GM23338 (cell line): ENCODE results near the gene WDR45B. TPM values are rescaled to one million over a fixed set of nuclear protein-coding genes. Genes with fewer than 3 reads are reported as not detected.

Experiments
- ATAC-seq: fragments of 200-7000 bp; cut with Tn5 transposase; 3 replicates; pipeline ENCODE4 v1.9.1; 2020
- DNase-seq: peaks from one replicate; pipeline ENCODE4 v3.0.0-alpha.2; 2015; ENCODE audit warnings: low spot score
- H2AFZ ChIP-seq: fragments of 200-600 bp; sonication (generic); 2 replicates; pipeline ENCODE4 v1.8.0; 2016; ENCODE audit warnings: antibody characterized with exemption, mild to moderate bottlenecking, moderate library complexity
- H3F3A ChIP-seq: fragments of 200-600 bp; sonication (generic); replicated peaks from 2 replicates; pipeline ENCODE4 v1.8.0; 2017; ENCODE audit warnings: antibody characterized with exemption, mixed run types, low read depth
- H3K27ac ChIP-seq: fragments of 200-600 bp; sonication (generic); 2 replicates; pipeline ENCODE4 v1.6.1; 2016; ENCODE audit warnings: low read depth
- H3K27me3 ChIP-seq: fragments of 200-600 bp; sonication (generic); 2 replicates; pipeline ENCODE4 v1.8.0; 2016; ENCODE audit warnings: mild to moderate bottlenecking, mixed run types, moderate library complexity; ENCODE audit not compliant: insufficient read depth
- H3K36me3 ChIP-seq: fragments of 200-600 bp; sonication (generic); 2 replicates; pipeline ENCODE4 v1.8.0; 2016; ENCODE audit warnings: mild to moderate bottlenecking; ENCODE audit not compliant: insufficient read depth
- H3K4me1 ChIP-seq: fragments of 200-600 bp; sonication (generic); 2 replicates; pipeline ENCODE4 v1.8.0; 2016; ENCODE audit warnings: mild to moderate bottlenecking, moderate library complexity; ENCODE audit not compliant: insufficient read depth
- H3K4me2 ChIP-seq: fragments of 200-600 bp; sonication (generic); 2 replicates; pipeline ENCODE4 v1.7.1; 2017; ENCODE audit warnings: mixed run types
- H3K4me3 ChIP-seq: fragments of 200-600 bp; sonication (generic); 2 replicates; pipeline ENCODE4 v1.6.1; 2016; ENCODE audit warnings: mixed run types
- H3K79me2 ChIP-seq: fragments of 200-600 bp; sonication (generic); replicated peaks from 2 replicates; pipeline ENCODE4 v1.8.0; 2017; ENCODE audit warnings: mild to moderate bottlenecking; ENCODE audit not compliant: insufficient read depth
- H3K9me2 ChIP-seq: fragments of 200-600 bp; sonication (generic); 2 replicates; pipeline ENCODE4 v1.8.0; 2017; ENCODE audit not compliant: insufficient read depth
- H4K20me1 ChIP-seq: fragments of 200-600 bp; sonication (generic); replicated peaks from 2 replicates; pipeline ENCODE4 v1.8.0; 2017; ENCODE audit warnings: mild to moderate bottlenecking; ENCODE audit not compliant: insufficient read depth
- H3K27ac Mint-ChIP-seq: 2 replicates; pipeline ENCODE4 v1.8.0; 2020; ENCODE audit warnings: inconsistent platforms, mild to moderate bottlenecking, moderate library complexity, mixed read lengths
- H3K27me3 Mint-ChIP-seq: 3 replicates; pipeline ENCODE4 v1.8.0; 2022; ENCODE audit warnings: low read depth, mild to moderate bottlenecking, moderate library complexity, mixed read lengths, inconsistent platforms; ENCODE audit not compliant: insufficient read depth, poor library complexity
- H3K36me3 Mint-ChIP-seq: 3 replicates; pipeline ENCODE4 v1.8.0; 2021; ENCODE audit warnings: low read depth, mild to moderate bottlenecking, inconsistent platforms, moderate library complexity, mixed read lengths
- H3K4me1 Mint-ChIP-seq: 3 replicates; pipeline ENCODE4 v1.8.0; 2020; ENCODE audit warnings: mild to moderate bottlenecking, inconsistent platforms, mixed read lengths
- H3K4me3 Mint-ChIP-seq: 3 replicates; pipeline ENCODE4 v1.8.0; 2021; ENCODE audit warnings: moderate library complexity, mild to moderate bottlenecking, inconsistent platforms, mixed read lengths
- H3K9me3 Mint-ChIP-seq: 3 replicates; pipeline ENCODE4 v1.8.0; 2020; ENCODE audit warnings: moderate library complexity, mild to moderate bottlenecking, inconsistent platforms, mixed read lengths
- CREB1 ChIP-seq: fragments of 250-450 bp; sonication (Bioruptor Pico); IDR thresholded peaks from 2 replicates; pipeline ENCODE4 v1.5.0; 2020; ENCODE audit warnings: low read depth, mild to moderate bottlenecking, moderate library complexity
- ETS1 ChIP-seq: IDR thresholded peaks from 2 replicates; pipeline ENCODE4 v1.6.1; 2016; ENCODE audit warnings: antibody characterized with exemption
- EZH2 ChIP-seq: fragments of 200-600 bp; sonication (generic); IDR thresholded peaks from one replicate; pipeline ENCODE4 v1.8.0; 2017; ENCODE audit warnings: antibody characterized with exemption, mild to moderate bottlenecking, low read depth; ENCODE audit not compliant: unreplicated experiment
- EZH2phosphoT487 ChIP-seq: fragments of 200-600 bp; sonication (generic); IDR thresholded peaks from one replicate; pipeline ENCODE4 v1.8.1; 2018; ENCODE audit warnings: antibody characterized with exemption; ENCODE audit not compliant: unreplicated experiment
- JUNB ChIP-seq: IDR thresholded peaks from one replicate; pipeline ENCODE4 v1.6.1; 2016; ENCODE audit warnings: antibody characterized with exemption; ENCODE audit not compliant: unreplicated experiment
- NANOG ChIP-seq: IDR thresholded peaks from 2 replicates; pipeline ENCODE4 v1.6.1; 2016; ENCODE audit warnings: antibody characterized with exemption, borderline replicate concordance
- POLR2AphosphoS5 ChIP-seq: IDR thresholded peaks from 2 replicates; pipeline ENCODE4 v1.6.1; 2016; ENCODE audit warnings: antibody characterized with exemption, low read depth
- STAT1 ChIP-seq: IDR thresholded peaks from one replicate; pipeline ENCODE4 v1.6.1; 2016; ENCODE audit warnings: antibody characterized with exemption; ENCODE audit not compliant: unreplicated experiment
- ZNF114 ChIP-seq: fragments of 250-450 bp; sonication (Bioruptor Pico); IDR thresholded peaks from 2 replicates; pipeline ENCODE4 v1.5.0; 2020; ENCODE audit warnings: mild to moderate bottlenecking, moderate library complexity
- ZNF331 ChIP-seq: fragments of 250-450 bp; sonication (Bioruptor Pico); IDR thresholded peaks from 2 replicates; pipeline ENCODE4 v1.5.0; 2020; ENCODE audit warnings: low read depth, mild to moderate bottlenecking, moderate library complexity
- ZNF462 ChIP-seq: fragments of 250-450 bp; sonication (Bioruptor Pico); IDR thresholded peaks from 2 replicates; pipeline ENCODE4 v1.5.0; 2020; ENCODE audit warnings: mild to moderate bottlenecking, moderate library complexity
- polyA plus RNA-seq: library from polyadenylated mRNA; unstranded; fragments of >200 nt; fragmentation: Nextera tagmentation; extraction: Ambion mirVana; gene quantifications from 2 replicates; pipeline ENCODE4 v1.2.1, GENCODE V29; 2016
- total RNA-seq: library from RNA; depleted of rRNA; stranded (reverse); fragments of >200 nt; shearing (Covaris generic); gene quantifications from 2 replicates; pipeline ENCODE4 v1.2.3, GENCODE V29; 2014
- TF ChIP-seq, protein P1 (sequence below): IDR thresholded peaks from one replicate; pipeline ENCODE4 v1.6.1; 2018; ENCODE audit warnings: antibody characterized with exemption; ENCODE audit not compliant: unreplicated experiment
- TF ChIP-seq, protein P2 (sequence below), 2 experiments: fragments of 200-600 bp in 1 of 2; sonication (generic) in 1 of 2; conservative IDR thresholded peaks; 2 replicates each; pipeline versions ENCODE4 v1.5.1 to v1.6.1; 2016 to 2017; ENCODE audit warnings: antibody characterized with exemption in 2 of 2, low read depth in 2 of 2, mild to moderate bottlenecking in 2 of 2, moderate library complexity in 1 of 2

WDR45B gene
- total and polyA plus RNA-seq, 2 experiments from 2014 or later, result 69.4 to 96.4 TPM

- TF ChIP-seq ZNF331 (no peak), ZNF114 (CRISPR knock-in tag) (no peak), ZNF462 (CRISPR knock-in tag) (no peak), EZH2phosphoT487 (no peak), EZH2 (no peak), POLR2AphosphoS5 (no peak), JUNB (no peak), ETS1 (no peak), NANOG (no peak), STAT1 (no peak), CREB1 (CRISPR knock-in tag) (no peak)
- TF ChIP-seq, protein P1, sequence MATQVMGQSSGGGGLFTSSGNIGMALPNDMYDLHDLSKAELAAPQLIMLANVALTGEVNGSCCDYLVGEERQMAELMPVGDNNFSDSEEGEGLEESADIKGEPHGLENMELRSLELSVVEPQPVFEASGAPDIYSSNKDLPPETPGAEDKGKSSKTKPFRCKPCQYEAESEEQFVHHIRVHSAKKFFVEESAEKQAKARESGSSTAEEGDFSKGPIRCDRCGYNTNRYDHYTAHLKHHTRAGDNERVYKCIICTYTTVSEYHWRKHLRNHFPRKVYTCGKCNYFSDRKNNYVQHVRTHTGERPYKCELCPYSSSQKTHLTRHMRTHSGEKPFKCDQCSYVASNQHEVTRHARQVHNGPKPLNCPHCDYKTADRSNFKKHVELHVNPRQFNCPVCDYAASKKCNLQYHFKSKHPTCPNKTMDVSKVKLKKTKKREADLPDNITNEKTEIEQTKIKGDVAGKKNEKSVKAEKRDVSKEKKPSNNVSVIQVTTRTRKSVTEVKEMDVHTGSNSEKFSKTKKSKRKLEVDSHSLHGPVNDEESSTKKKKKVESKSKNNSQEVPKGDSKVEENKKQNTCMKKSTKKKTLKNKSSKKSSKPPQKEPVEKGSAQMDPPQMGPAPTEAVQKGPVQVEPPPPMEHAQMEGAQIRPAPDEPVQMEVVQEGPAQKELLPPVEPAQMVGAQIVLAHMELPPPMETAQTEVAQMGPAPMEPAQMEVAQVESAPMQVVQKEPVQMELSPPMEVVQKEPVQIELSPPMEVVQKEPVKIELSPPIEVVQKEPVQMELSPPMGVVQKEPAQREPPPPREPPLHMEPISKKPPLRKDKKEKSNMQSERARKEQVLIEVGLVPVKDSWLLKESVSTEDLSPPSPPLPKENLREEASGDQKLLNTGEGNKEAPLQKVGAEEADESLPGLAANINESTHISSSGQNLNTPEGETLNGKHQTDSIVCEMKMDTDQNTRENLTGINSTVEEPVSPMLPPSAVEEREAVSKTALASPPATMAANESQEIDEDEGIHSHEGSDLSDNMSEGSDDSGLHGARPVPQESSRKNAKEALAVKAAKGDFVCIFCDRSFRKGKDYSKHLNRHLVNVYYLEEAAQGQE, result no peak
- TF ChIP-seq, protein P2, sequence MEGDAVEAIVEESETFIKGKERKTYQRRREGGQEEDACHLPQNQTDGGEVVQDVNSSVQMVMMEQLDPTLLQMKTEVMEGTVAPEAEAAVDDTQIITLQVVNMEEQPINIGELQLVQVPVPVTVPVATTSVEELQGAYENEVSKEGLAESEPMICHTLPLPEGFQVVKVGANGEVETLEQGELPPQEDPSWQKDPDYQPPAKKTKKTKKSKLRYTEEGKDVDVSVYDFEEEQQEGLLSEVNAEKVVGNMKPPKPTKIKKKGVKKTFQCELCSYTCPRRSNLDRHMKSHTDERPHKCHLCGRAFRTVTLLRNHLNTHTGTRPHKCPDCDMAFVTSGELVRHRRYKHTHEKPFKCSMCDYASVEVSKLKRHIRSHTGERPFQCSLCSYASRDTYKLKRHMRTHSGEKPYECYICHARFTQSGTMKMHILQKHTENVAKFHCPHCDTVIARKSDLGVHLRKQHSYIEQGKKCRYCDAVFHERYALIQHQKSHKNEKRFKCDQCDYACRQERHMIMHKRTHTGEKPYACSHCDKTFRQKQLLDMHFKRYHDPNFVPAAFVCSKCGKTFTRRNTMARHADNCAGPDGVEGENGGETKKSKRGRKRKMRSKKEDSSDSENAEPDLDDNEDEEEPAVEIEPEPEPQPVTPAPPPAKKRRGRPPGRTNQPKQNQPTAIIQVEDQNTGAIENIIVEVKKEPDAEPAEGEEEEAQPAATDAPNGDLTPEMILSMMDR (conservative IDR thresholded peaks at IDR 0.05; ENCODE audit: low read depth in 2 of 2), result no peak
- Mint-ChIP-seq H3K4me1 (peaks cover 8% of the 10 kb centered on the region; the same call in 2 of the 3 replicates), H3K4me3 (peak overlapping the region; percentile 62), H3K9me3 (no peaks in the 10 kb centered on the region), H3K27ac (no peak overlapping the region), H3K27me3 (peaks cover 19% of the 10 kb centered on the region), H3K36me3 (peaks cover 7% of the 10 kb centered on the region; the same call in 2 of the 3 replicates)
- Histone ChIP-seq H2AFZ (no peak overlapping the region), H3K27me3 (no peaks in the 10 kb centered on the region), H3K4me2 (peak overlapping the region; percentile 51; the same call in 1 of the 2 replicates), H3K36me3 (0 out of 2 replicates have a peak, but pooled peaks cover 1% of the 10 kb centered on the region), H3K4me3 (0 out of 2 replicates have a peak overlapping the region, but pooled peaks have one; percentile 36), H3K27ac (no peak overlapping the region), H3K79me2 (peaks cover 39% of the 10 kb centered on the region), H4K20me1 (peaks cover 31% of the 10 kb centered on the region), H3F3A (peaks cover 11% of the 10 kb centered on the region; the same call in 1 of the 2 replicates), H3K9me2 (no peaks in the 10 kb centered on the region), H3K4me1 (peaks cover 10% of the 10 kb centered on the region; the same call in 1 of the 2 replicates)
- DNase-seq (peak; percentile 57), ATAC-seq (peak; percentile 11)
Observed at GRCh38 chr17:82648742-82649331, 593 bp upstream of the WDR45B start.
